ENCODE measurements around the gene TGM3.
A peak's percentile ranks its signal among the peaks of the same experiment; 100 is the strongest.

Gene TGM3

DNA sequence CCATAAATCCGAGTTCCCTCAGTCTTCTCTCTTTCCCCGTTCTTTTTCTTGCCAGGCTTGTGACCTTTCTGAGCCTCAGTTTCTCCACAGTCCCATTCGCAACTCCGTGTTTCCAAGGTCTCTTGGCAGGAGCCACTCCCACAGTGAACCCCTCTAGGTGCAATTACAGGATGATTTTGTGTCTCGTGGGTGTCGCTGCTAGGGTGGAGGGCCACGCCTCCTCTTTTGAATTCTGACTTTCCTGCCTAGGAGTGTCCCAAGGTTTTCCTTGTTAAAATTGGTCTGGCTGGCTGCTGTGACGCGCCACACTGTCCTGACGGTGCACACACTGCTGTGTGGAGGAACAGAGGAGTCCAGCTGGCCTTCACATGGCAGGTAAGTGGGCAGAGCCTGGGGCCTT lies 84.8 kb downstream of the TGM3 start, which contains the start of gene TGM6:
TGM6 (plus strand) TSS at position 301 of the 400 bp plus-strand sequence; CDS start at position 369, 68 bp downstream.
- no peak for DNase-seq (ENCODE audit: low spot score)

DNA sequence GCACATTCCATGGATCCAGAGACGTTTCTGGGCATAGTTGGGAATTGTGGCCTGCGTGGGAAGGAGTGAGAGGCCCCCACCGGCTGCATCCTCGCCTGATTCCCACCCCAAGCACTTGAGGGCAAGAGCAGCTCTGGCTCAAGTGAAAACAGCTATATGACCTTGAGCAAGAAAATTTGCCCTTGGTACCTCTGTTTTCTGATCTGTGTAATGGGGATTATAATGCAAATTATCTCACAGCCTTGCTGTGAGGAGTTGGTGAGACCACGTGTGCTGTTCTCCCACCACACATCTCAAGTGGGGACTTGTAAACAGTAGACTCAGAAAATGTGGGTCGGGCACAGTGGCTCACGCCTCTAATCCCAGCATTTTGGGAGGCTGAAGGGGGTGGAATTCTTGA lies 85.5 kb downstream of the TGM3 start:
- DNase-seq (ENCODE audit: low spot score): no peak

DNA sequence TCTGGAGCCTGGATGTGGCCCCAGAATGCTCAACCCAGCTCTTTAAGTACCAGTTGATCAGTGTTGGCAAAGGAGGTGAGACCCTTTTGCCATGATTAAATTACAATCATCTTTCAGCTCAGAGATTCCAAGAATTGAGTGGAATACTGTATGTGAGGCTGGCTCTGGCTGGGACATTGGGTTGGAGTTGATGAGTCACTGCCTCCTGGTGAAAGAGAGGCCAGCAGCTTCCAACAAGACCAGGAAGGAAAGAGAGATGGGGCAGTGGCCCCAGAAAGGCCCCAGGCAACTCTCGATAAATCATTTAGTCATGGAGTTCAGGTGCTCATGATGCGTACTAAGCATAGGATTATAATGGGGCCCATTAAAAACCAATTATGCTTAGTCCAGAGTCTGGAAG lies 87.0 kb downstream of the TGM3 start:
- DNase-seq (ENCODE audit: low spot score): no peak

DNA sequence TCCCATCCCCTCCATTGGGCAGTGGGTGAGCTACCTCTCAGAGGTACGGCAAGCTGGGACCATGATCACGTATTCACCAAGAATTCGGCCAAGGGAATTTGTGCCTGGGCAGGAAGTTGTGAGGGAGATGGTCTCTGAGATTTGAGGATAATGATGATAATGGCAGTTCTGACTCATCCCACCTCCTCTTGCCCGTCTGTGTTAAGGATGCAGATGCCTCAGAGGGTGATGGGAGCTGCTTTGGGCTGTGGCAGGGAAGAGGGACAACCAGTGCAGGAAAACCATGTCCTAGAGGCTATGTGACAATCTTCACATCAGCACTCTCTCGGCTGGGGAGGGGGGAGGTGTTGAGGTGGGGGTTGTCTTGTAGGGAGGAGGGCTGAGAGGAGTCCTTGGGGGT lies 89.2 kb downstream of the TGM3 start:
- DNase-seq (ENCODE audit: low spot score): peak; percentile 49

DNA sequence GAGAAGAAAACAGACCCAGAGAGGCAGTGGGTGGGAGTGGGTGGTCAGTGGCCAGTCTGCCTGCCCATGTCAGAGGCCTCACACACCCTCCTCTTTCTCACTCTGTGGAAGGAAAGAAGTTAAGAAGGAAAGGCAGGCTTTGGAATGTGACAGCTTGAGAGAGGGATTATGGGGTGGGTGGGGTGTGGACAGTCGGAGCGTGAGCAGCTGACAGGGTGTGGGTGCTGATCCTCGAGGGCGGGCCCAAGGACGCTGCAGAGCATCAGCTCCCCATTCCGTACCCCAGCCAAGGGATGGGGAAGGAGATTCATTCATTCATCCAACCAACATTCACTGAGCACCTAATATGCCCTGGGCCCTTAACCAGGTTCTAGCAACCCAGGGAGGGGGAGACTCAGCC lies 89.7 kb downstream of the TGM3 start:
- no peak for DNase-seq (ENCODE audit: low spot score)

DNA sequence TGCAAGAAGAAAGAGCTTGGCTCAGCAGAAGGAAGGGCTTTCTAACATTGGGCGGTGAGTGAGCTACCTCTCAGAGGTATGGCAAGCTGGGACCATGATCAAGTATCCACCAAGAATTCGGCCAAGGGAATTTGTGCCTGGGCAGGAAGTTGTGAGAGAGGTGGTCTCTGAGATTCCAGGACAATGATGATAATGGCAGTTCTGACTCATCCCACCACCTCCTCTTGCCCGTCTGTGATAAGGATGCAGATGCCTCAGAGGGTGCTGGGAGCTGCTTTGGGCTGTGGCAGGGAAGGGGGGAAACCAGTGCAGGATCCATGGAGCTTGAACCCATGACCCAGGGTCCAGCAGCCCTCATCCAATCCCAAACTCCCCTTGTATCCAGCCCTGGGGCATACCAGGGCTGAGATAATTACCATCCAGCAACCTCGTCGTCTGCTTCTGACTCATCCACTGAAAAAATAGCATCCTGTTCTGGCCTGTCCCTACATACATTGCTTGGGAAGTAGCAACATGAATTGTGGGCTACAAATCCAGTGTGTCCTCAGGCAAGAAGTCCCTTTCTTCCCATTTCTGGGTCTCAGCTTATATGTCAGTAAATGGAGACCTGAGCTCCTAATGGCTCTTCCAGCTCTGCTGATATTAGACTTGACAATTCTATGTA lies 90.8 kb downstream of the TGM3 start:
- no peak for DNase-seq (ENCODE audit: low spot score)

DNA sequence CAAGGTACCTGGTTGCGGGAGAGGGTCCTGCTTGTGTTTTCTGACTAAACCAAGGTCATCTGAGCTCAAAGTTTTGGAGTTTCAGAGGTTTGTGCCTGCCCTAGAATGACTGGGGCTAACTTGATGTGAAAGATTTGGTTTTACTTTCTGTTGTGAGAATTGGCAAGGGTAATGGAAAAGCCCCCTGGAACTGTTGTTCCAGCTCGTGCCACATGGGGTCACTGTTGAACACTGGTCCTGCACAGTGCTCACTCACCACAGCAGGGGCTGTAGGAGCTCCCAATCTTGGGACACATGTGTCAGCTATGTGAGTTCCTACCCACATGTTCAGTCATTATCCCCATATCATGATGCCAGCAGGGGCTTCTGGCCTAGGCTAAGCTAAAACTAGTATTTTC lies 91.4 kb downstream of the TGM3 start:
- no peak for DNase-seq (ENCODE audit: low spot score)

DNA sequence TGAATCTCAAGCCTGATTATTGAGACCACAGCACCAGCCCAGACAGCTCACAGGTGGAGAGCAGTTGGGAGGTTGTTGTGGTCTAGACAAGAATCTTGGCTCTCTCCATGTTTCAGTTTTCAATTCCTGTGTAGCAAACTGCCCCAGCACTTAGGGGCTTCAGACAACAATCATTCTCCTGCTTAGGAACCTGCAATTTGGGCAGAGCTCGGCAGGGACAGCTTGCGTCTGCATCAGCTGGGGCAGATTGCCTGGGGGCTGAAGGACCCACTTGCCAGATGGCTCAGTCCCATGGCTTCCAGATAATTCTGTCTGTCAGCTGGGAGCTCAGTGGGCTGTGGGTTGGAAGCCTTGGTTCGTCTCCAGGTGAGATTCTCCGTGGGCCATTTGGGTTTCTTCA lies 91.8 kb downstream of the TGM3 start:
- peak; percentile 12 for DNase-seq (ENCODE audit: low spot score)

Data from Ammon's horn (tissue), 1 donor.